Fibroblast of skin of abdomen (primary cell): ENCODE measurements around the gene SUMO3.

Experiments
- DNase-seq: peaks from one replicate; pipeline ENCODE4 v3.0.0-alpha.2; 2013

SUMO3 gene

GRCh38 chr21:44801468-44802395 lies 16.1 kb downstream of the SUMO3 start, which contains the start of gene UBE2G2:
Gene UBE2G2, minus strand, starts transcription at chr21:44801820. Its CDS starts 72 bp downstream, at chr21:44801748.
- peak; percentile 77 for DNase-seq

- no peak for DNase-seq
Observed at GRCh38 chr21:44800971-44801467, 16.8 kb downstream of the SUMO3 start.

- peak; percentile 48 for DNase-seq
Observed at GRCh38 chr21:44800103-44800502, 17.8 kb downstream of the SUMO3 start.

- DNase-seq: no peak
Observed at GRCh38 chr21:44799646-44800045, 18.2 kb downstream of the SUMO3 start.

GRCh38 chr21:44797775-44798174 lies 20.1 kb downstream of the SUMO3 start:
- DNase-seq: no peak

- DNase-seq: no peak
Observed at GRCh38 chr21:44795342-44795741, 22.5 kb downstream of the SUMO3 start.

- DNase-seq: no peak
Observed at GRCh38 chr21:44793592-44794374, 24.1 kb downstream of the SUMO3 start.

- DNase-seq: peak; percentile 59
Observed at GRCh38 chr21:44792702-44793591, 24.9 kb downstream of the SUMO3 start.

- no peak for DNase-seq
Observed at GRCh38 chr21:44791993-44792392, 25.9 kb downstream of the SUMO3 start.

GRCh38 chr21:44791246-44791645 lies 26.6 kb downstream of the SUMO3 start:
- no peak for DNase-seq

GRCh38 chr21:44790368-44790767 lies 27.5 kb downstream of the SUMO3 start:
- DNase-seq: no peak

GRCh38 chr21:44789880-44790279 lies 28.0 kb downstream of the SUMO3 start:
- DNase-seq: peak; percentile 50

GRCh38 chr21:44785620-44786335 lies 32.1 kb downstream of the SUMO3 start:
- DNase-seq: no peak

GRCh38 chr21:44784810-44785209 lies 33.1 kb downstream of the SUMO3 start:
- no peak for DNase-seq

- no peak for DNase-seq
Observed at GRCh38 chr21:44783020-44783696, 34.7 kb downstream of the SUMO3 start.

GRCh38 chr21:44780767-44781459 lies 36.9 kb downstream of the SUMO3 start:
- DNase-seq: no peak

- DNase-seq: no peak
Observed at GRCh38 chr21:44780137-44780502, 37.7 kb downstream of the SUMO3 start.

- peak; percentile 10 for DNase-seq
Observed at GRCh38 chr21:44779417-44780136, 38.3 kb downstream of the SUMO3 start.

- DNase-seq: no peak
Observed at GRCh38 chr21:44778983-44779382, 38.9 kb downstream of the SUMO3 start.

GRCh38 chr21:44778499-44778911 lies 39.4 kb downstream of the SUMO3 start:
- no peak for DNase-seq
